Neural cell (in vitro differentiated cells): ENCODE measurements around the gene UBR2.
"Not testable (repeated sequence)": the region's sequence is repeated elsewhere in the genome, so short reads cannot be mapped to it uniquely, and the experiment has no call there.

Source experiments
- EZH2 ChIP-seq: fragments of 200-600, 300-800 bp; shearing (Covaris generic), sonication (generic); IDR thresholded peaks from 2 replicates; pipeline ENCODE4 v1.6.1; 2014; ENCODE audit warnings: antibody characterized with exemption, low read length, borderline replicate concordance, mild to moderate bottlenecking; ENCODE audit not compliant: insufficient read depth, poor library complexity, severe bottlenecking
- MXI1 ChIP-seq: fragments of 450-650 bp; conservative IDR thresholded peaks from 2 replicates; pipeline ENCODE4 v1.6.1; 2014; ENCODE audit warnings: antibody characterized with exemption, mild to moderate bottlenecking; ENCODE audit not compliant: poor library complexity, severe bottlenecking
- POLR2AphosphoS5 ChIP-seq: IDR thresholded peaks from 2 replicates; pipeline ENCODE4 v1.6.1; 2012
- RAD21 ChIP-seq: fragments of 450-650 bp; conservative IDR thresholded peaks from 2 replicates; pipeline ENCODE4 v1.6.1; 2014; ENCODE audit warnings: antibody characterized with exemption, mild to moderate bottlenecking, moderate library complexity
- TAF1 ChIP-seq: IDR thresholded peaks from 2 replicates; pipeline ENCODE4 v1.6.1; 2012; ENCODE audit warnings: low read depth
- TF ChIP-seq, protein P1 (sequence below): fragments of 450-650 bp; IDR thresholded peaks from 2 replicates; pipeline ENCODE4 v1.5.1; 2014; ENCODE audit warnings: antibody characterized with exemption, mild to moderate bottlenecking, moderate library complexity; ENCODE audit not compliant: poor library complexity, severe bottlenecking

DNA sequence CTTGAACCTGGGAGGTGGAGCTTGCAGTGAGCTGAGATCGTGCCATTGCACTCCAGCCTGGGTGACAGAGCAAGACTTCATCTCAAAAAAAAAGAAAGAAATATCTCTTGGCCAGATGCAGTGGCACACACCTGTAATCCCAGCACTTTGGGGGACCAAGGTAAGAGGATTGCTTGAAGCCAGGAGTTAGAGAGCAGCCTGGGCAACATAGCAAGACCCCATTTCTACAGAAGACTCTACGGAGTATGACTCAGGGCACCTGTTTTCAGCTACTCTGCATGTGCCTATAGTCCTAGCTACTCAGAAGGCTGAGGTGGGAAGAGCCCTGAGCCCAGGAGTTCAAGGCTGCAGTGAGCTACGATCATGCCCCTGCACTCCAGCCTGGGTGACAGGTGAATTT, 139.0 kb downstream of the UBR2 start:
- not testable (repeated sequence) for TF ChIP-seq POLR2AphosphoS5, EZH2, MXI1, TAF1, RAD21
- TF ChIP-seq, protein P1, sequence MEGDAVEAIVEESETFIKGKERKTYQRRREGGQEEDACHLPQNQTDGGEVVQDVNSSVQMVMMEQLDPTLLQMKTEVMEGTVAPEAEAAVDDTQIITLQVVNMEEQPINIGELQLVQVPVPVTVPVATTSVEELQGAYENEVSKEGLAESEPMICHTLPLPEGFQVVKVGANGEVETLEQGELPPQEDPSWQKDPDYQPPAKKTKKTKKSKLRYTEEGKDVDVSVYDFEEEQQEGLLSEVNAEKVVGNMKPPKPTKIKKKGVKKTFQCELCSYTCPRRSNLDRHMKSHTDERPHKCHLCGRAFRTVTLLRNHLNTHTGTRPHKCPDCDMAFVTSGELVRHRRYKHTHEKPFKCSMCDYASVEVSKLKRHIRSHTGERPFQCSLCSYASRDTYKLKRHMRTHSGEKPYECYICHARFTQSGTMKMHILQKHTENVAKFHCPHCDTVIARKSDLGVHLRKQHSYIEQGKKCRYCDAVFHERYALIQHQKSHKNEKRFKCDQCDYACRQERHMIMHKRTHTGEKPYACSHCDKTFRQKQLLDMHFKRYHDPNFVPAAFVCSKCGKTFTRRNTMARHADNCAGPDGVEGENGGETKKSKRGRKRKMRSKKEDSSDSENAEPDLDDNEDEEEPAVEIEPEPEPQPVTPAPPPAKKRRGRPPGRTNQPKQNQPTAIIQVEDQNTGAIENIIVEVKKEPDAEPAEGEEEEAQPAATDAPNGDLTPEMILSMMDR, result not testable (repeated sequence)
